Measurements from ENCODE around the gene PIEZO2.

Gene PIEZO2

GRCh38 chr18:10759241-10759640, 390.1 kb downstream of the PIEZO2 start:
- in situ Hi-C loops (cut with MboI; ENCODE audit: low pct_unique_long_range_greater_than_20kb, low sequenced_read_pairs, unreplicated experiment): no loop called here
- no peak for TF ChIP-seq CTCF (IDR thresholded peaks at IDR 0.05; ENCODE audit: extremely low read depth, insufficient read depth, missing control alignments)
- DNase-seq (ENCODE audit: low spot score): no peak

GRCh38 chr18:10757946-10758345, 391.4 kb downstream of the PIEZO2 start:
- no peak for DNase-seq (ENCODE audit: low spot score)
- no peak for TF ChIP-seq CTCF (IDR thresholded peaks at IDR 0.05; ENCODE audit: extremely low read depth, insufficient read depth, missing control alignments)
- in situ Hi-C loops (cut with MboI; ENCODE audit: low pct_unique_long_range_greater_than_20kb, low sequenced_read_pairs, unreplicated experiment): no loop called here

GRCh38 chr18:10757349-10757748, 392.0 kb downstream of the PIEZO2 start:
- no peak for DNase-seq (ENCODE audit: low spot score)
- no peak for TF ChIP-seq CTCF (IDR thresholded peaks at IDR 0.05; ENCODE audit: extremely low read depth, insufficient read depth, missing control alignments)
- in situ Hi-C loops (cut with MboI; ENCODE audit: low pct_unique_long_range_greater_than_20kb, low sequenced_read_pairs, unreplicated experiment): no loop called here

GRCh38 chr18:10755855-10756254, 393.5 kb downstream of the PIEZO2 start:
- DNase-seq (ENCODE audit: low spot score): no peak
- in situ Hi-C loops (cut with MboI; ENCODE audit: low pct_unique_long_range_greater_than_20kb, low sequenced_read_pairs, unreplicated experiment): no loop called here
- TF ChIP-seq CTCF (IDR thresholded peaks at IDR 0.05; ENCODE audit: extremely low read depth, insufficient read depth, missing control alignments): no peak

GRCh38 chr18:10754128-10754527, 395.2 kb downstream of the PIEZO2 start:
- TF ChIP-seq CTCF (IDR thresholded peaks at IDR 0.05; ENCODE audit: extremely low read depth, insufficient read depth, missing control alignments): no peak
- no peak for DNase-seq (ENCODE audit: low spot score)
- in situ Hi-C loops (cut with MboI; ENCODE audit: low pct_unique_long_range_greater_than_20kb, low sequenced_read_pairs, unreplicated experiment): no loop called here

GRCh38 chr18:10752382-10752781, 397.0 kb downstream of the PIEZO2 start:
- no peak for TF ChIP-seq CTCF (IDR thresholded peaks at IDR 0.05; ENCODE audit: extremely low read depth, insufficient read depth, missing control alignments)
- in situ Hi-C loops (cut with MboI; ENCODE audit: low pct_unique_long_range_greater_than_20kb, low sequenced_read_pairs, unreplicated experiment): no loop called here
- DNase-seq (ENCODE audit: low spot score): no peak

GRCh38 chr18:10751653-10752052, 397.7 kb downstream of the PIEZO2 start:
- TF ChIP-seq CTCF (IDR thresholded peaks at IDR 0.05; ENCODE audit: extremely low read depth, insufficient read depth, missing control alignments): no peak

More at GRCh38 chr18:10751653-10752052, 397.7 kb downstream of the PIEZO2 start:
- DNase-seq (ENCODE audit: low spot score): no peak
- in situ Hi-C loops (cut with MboI; ENCODE audit: low pct_unique_long_range_greater_than_20kb, low sequenced_read_pairs, unreplicated experiment): no loop called here

All from GM13977 (cell line).